ENCODE data around the gene LZTFL1. TPM values are rescaled to one million over a fixed set of nuclear protein-coding genes. Genes with fewer than 3 reads are reported as not detected.

The LZTFL1 gene
- total and polyA plus RNA-seq, 8 donors, result 3.5 to 14.1 (median 9.1) TPM

- peaks cover 0 to 15% (median 3%) of the 10 kb centered on the region in 4 donors for H3K27me3 ChIP-seq
- peak overlapping the region in 2 of 4 donors; percentile 51 to 61 for H3K4me3 ChIP-seq
- peaks cover 0 to 5% (median 0%) of the 10 kb centered on the region in 3 donors for H3K4me1 ChIP-seq
- H3K9me3 ChIP-seq, result no peaks in the 10 kb centered on the region
- TF ChIP-seq, protein P1, sequence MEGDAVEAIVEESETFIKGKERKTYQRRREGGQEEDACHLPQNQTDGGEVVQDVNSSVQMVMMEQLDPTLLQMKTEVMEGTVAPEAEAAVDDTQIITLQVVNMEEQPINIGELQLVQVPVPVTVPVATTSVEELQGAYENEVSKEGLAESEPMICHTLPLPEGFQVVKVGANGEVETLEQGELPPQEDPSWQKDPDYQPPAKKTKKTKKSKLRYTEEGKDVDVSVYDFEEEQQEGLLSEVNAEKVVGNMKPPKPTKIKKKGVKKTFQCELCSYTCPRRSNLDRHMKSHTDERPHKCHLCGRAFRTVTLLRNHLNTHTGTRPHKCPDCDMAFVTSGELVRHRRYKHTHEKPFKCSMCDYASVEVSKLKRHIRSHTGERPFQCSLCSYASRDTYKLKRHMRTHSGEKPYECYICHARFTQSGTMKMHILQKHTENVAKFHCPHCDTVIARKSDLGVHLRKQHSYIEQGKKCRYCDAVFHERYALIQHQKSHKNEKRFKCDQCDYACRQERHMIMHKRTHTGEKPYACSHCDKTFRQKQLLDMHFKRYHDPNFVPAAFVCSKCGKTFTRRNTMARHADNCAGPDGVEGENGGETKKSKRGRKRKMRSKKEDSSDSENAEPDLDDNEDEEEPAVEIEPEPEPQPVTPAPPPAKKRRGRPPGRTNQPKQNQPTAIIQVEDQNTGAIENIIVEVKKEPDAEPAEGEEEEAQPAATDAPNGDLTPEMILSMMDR (IDR thresholded peaks at IDR 0.05), result no peak
- intact Hi-C loops (cut with DNase I), result no loop called here
- H3K27ac ChIP-seq, result no peak overlapping the region
- no peaks in the 10 kb centered on the region for H3K36me3 ChIP-seq
- 52 to 58% methylated on average over 13 of the region's 13 CpGs for WGBS, 2 donors
- ATAC-seq (no peak), DNase-seq (no peak), FAIRE-seq (no peak)
These were observed 44.8 kb downstream of the LZTFL1 start for GRCh38 chr3:45796902-45797637.

DNA sequence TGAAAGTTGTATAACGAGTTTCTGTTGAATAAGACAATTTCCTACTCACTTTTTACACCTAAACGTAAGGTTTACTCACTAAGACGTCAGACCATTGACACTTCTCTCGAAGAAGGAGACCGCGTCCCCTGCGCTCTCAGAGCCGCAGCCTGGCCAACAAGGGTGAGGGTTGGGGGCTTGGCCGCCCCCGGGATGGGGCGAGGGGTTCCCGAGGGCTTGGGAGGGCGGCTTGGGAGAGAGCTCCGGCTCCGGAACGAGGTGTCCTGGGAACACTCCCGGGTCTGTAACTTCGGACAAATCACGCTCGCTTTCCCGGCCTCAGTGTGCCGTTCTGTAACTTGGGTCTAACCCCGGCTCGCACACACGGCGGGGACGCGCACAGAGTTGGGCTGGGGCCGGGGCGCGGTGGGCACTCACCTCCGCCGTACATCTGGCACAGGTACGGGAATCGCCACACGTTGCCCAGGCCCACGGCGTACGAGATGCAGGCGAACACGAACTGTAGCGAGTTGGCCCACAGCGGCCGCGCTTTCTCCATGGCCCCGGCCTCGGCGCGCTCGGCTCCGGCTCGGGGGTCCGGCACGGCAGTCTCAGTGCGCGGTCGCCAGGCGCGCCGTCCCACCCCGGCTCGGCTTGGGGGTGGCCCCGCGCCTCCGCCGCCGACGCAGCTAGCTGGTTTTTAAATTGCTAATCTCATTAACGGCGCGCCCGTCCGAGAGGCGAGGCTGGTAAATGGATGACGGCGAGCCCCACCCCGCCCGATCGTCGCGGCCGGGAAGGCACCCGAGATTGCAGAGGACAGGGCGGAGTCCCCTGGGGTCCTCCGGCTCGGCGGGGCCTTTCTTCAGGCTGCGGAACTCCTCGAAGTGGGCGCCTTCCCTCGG lies 45.8 kb downstream of the LZTFL1 start, which contains the start of gene SLC6A20:
Gene SLC6A20 (minus strand): TSS at position 655 of the 884 bp plus-strand sequence. CDS start 117 bp downstream, at position 538.
- Histone ChIP-seq H3K4me1 (peaks cover 0 to 5% (median 0%) of the 10 kb centered on the region in 3 donors), H3K9me3 (no peaks in the 10 kb centered on the region), H3K4me3 (peak within 1 kb of the TSS; percentile 26 to 61 (median 46)), H3K36me3 (no peaks in the 10 kb centered on the region), H3K27ac (peak within 1 kb of the TSS; percentile 6 to 72 (median 50)), H3K27me3 (peaks cover 0 to 15% (median 3%) of the 10 kb centered on the region in 4 donors)
- peak; percentile 41 to 61 (median 50) for ATAC-seq
- TF ChIP-seq, protein P1 (IDR thresholded peaks at IDR 0.05), result no peak
- no peak for FAIRE-seq
- 2 to 3% methylated on average over 91 of the region's 91 CpGs for WGBS, 2 donors
- DNase-seq, result peak in 4 of 6 donors; percentile 20 to 68 (median 48)
- intact Hi-C loops (cut with DNase I), result no loop called here

DNA sequence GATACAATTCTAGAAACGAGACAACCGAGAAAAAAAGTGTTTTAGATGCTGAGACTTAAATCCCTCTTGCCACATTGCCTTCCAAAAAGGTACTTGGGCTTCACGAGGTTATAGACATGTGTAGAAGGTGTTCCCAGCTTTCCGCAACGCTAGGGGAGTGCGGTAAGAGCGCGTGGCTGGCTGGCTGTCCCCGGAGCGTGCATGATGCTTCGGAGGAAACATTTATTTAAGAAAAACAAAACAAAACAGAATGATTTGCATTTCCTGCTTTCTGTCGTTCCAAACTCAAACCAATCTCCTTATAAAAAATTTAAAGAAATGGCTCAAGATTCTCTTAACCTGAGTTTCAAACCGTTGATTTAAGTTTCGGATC lies 46.4 kb downstream of the LZTFL1 start:
- DNase-seq (no peak), ATAC-seq (peak in 1 of 4 donors; percentile 20), FAIRE-seq (no peak)
- WGBS, 2 donors, result 37% methylated on average over 14 of the region's 14 CpGs
- H3K36me3 ChIP-seq, result no peaks in the 10 kb centered on the region
- peak overlapping the region in 2 of 4 donors; percentile 51 to 61 for H3K4me3 ChIP-seq
- no peaks in the 10 kb centered on the region for H3K9me3 ChIP-seq
- H3K27ac ChIP-seq, result peak overlapping the region in 3 of 4 donors; percentile 35 to 72 (median 66)
- peaks cover 0 to 15% (median 3%) of the 10 kb centered on the region in 4 donors for H3K27me3 ChIP-seq
- peaks cover 0 to 5% (median 0%) of the 10 kb centered on the region in 3 donors for H3K4me1 ChIP-seq
- intact Hi-C loops (cut with DNase I), result no loop called here
- TF ChIP-seq, protein P1 (IDR thresholded peaks at IDR 0.05), result no peak

DNA sequence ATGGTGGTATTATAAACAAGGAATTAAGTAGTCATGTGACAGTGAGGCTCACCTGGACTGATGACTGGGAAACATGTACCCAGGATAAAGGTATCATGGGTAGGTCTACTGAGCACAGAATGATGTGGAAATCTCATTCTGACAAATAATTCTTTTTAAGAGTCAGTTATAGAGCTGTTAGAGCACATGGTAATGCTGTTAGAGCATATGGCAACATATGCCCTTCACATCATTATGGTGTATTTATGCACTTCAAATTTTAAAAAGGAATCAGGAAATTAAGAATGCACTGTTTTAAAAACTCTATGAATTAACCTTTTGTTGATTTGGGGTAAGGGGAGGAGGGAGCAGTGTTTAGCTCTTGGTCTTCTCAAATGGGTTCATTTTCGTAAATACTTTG lies 47.3 kb downstream of the LZTFL1 start:
- no peak for FAIRE-seq
- no peak for DNase-seq
- H3K27ac ChIP-seq, result peak overlapping the region in 2 of 4 donors; percentile 46 to 72
- TF ChIP-seq, protein P1 (IDR thresholded peaks at IDR 0.05), result no peak
- H3K4me3 ChIP-seq, result no peak overlapping the region
- H3K4me1 ChIP-seq, result peaks cover 0 to 5% (median 0%) of the 10 kb centered on the region in 3 donors
- 77 to 81% methylated on average over 1 of the region's 1 CpG for WGBS, 2 donors
- intact Hi-C loops (cut with DNase I), result no loop called here
- no peaks in the 10 kb centered on the region for H3K9me3 ChIP-seq
- no peak for ATAC-seq
- H3K36me3 ChIP-seq, result no peaks in the 10 kb centered on the region
- peaks cover 0 to 15% (median 3%) of the 10 kb centered on the region in 4 donors for H3K27me3 ChIP-seq

All from pancreas (tissue), 10 donors.